ENCODE results near the gene MS4A3.
"Not testable (repeated sequence)": the region's sequence is repeated elsewhere in the genome, so short reads cannot be mapped to it uniquely, and the experiment has no call there.

Gene MS4A3

GRCh38 chr11:60097189-60097588, 40.7 kb downstream of the MS4A3 start:
- H3K4me1 ChIP-seq (ENCODE audit: control insufficient read depth, low read depth, low read length) = no peaks in the 10 kb centered on the region
- no peak overlapping the region for H3K4me3 ChIP-seq (ENCODE audit: low read length)
- no peaks in the 10 kb centered on the region for H3K9me3 ChIP-seq (ENCODE audit: control insufficient read depth, low read depth, low read length)
- H3K36me3 ChIP-seq (ENCODE audit: control insufficient read depth, low read depth, low read length) = no peaks in the 10 kb centered on the region
- H3K27ac ChIP-seq (ENCODE audit: low read length) = no peak overlapping the region
- no peaks in the 10 kb centered on the region for H3K27me3 ChIP-seq (ENCODE audit: control insufficient read depth, insufficient read depth, low read length)
- no peak overlapping the region for H3K9ac ChIP-seq (ENCODE audit: low read length)

- Histone ChIP-seq H3K9ac (ENCODE audit: low read length) (no peak overlapping the region), H3K9me3 (ENCODE audit: control insufficient read depth, low read depth, low read length) (no peaks in the 10 kb centered on the region), H3K4me1 (ENCODE audit: control insufficient read depth, low read depth, low read length) (no peaks in the 10 kb centered on the region), H3K27ac (ENCODE audit: low read length) (no peak overlapping the region), H3K36me3 (ENCODE audit: control insufficient read depth, low read depth, low read length) (no peaks in the 10 kb centered on the region), H3K4me3 (ENCODE audit: low read length) (no peak overlapping the region), H3K27me3 (ENCODE audit: control insufficient read depth, insufficient read depth, low read length) (no peaks in the 10 kb centered on the region)
Measured at GRCh38 chr11:60098508-60098907, 42.0 kb downstream of the MS4A3 start.

- no peaks in the 10 kb centered on the region for H3K4me1 ChIP-seq (ENCODE audit: control insufficient read depth, low read depth, low read length)
- H3K36me3 ChIP-seq (ENCODE audit: control insufficient read depth, low read depth, low read length) = no peaks in the 10 kb centered on the region
- no peaks in the 10 kb centered on the region for H3K27me3 ChIP-seq (ENCODE audit: control insufficient read depth, insufficient read depth, low read length)
- no peak overlapping the region for H3K27ac ChIP-seq (ENCODE audit: low read length)
- no peaks in the 10 kb centered on the region for H3K9me3 ChIP-seq (ENCODE audit: control insufficient read depth, low read depth, low read length)
- no peak overlapping the region for H3K4me3 ChIP-seq (ENCODE audit: low read length)
- no peak overlapping the region for H3K9ac ChIP-seq (ENCODE audit: low read length)
Measured at GRCh38 chr11:60100516-60100915, 44.1 kb downstream of the MS4A3 start.

- H3K9ac ChIP-seq (ENCODE audit: low read length); H3K9me3 ChIP-seq (ENCODE audit: control insufficient read depth, low read depth, low read length); H3K4me3 ChIP-seq (ENCODE audit: low read length); H3K4me1 ChIP-seq (ENCODE audit: control insufficient read depth, low read depth, low read length); H3K27me3 ChIP-seq (ENCODE audit: control insufficient read depth, insufficient read depth, low read length); H3K36me3 ChIP-seq (ENCODE audit: control insufficient read depth, low read depth, low read length); H3K27ac ChIP-seq (ENCODE audit: low read length): not testable (repeated sequence)
Measured at GRCh38 chr11:60101368-60101767, 44.9 kb downstream of the MS4A3 start.

- H3K4me3 ChIP-seq (ENCODE audit: low read length); H3K9ac ChIP-seq (ENCODE audit: low read length); H3K4me1 ChIP-seq (ENCODE audit: control insufficient read depth, low read depth, low read length); H3K36me3 ChIP-seq (ENCODE audit: control insufficient read depth, low read depth, low read length); H3K27ac ChIP-seq (ENCODE audit: low read length); H3K27me3 ChIP-seq (ENCODE audit: control insufficient read depth, insufficient read depth, low read length); H3K9me3 ChIP-seq (ENCODE audit: control insufficient read depth, low read depth, low read length): not testable (repeated sequence)
Measured at GRCh38 chr11:60104471-60105115, 48.1 kb downstream of the MS4A3 start.

GRCh38 chr11:60108631-60109030, 52.2 kb downstream of the MS4A3 start:
- not testable (repeated sequence) for H3K4me3 ChIP-seq (ENCODE audit: low read length); H3K9me3 ChIP-seq (ENCODE audit: control insufficient read depth, low read depth, low read length); H3K27me3 ChIP-seq (ENCODE audit: control insufficient read depth, insufficient read depth, low read length); H3K27ac ChIP-seq (ENCODE audit: low read length); H3K4me1 ChIP-seq (ENCODE audit: control insufficient read depth, low read depth, low read length); H3K9ac ChIP-seq (ENCODE audit: low read length); H3K36me3 ChIP-seq (ENCODE audit: control insufficient read depth, low read depth, low read length)

GRCh38 chr11:60111793-60112192, 55.3 kb downstream of the MS4A3 start:
- Histone ChIP-seq H3K36me3 (ENCODE audit: control insufficient read depth, low read depth, low read length) (no peaks in the 10 kb centered on the region), H3K4me3 (ENCODE audit: low read length) (no peak overlapping the region), H3K9me3 (ENCODE audit: control insufficient read depth, low read depth, low read length) (no peaks in the 10 kb centered on the region), H3K4me1 (ENCODE audit: control insufficient read depth, low read depth, low read length) (peaks cover 6% of the 10 kb centered on the region), H3K27me3 (ENCODE audit: control insufficient read depth, insufficient read depth, low read length) (no peaks in the 10 kb centered on the region), H3K27ac (ENCODE audit: low read length) (no peak overlapping the region), H3K9ac (ENCODE audit: low read length) (no peak overlapping the region)

GRCh38 chr11:60116996-60117790, 60.7 kb downstream of the MS4A3 start:
- H3K4me3 ChIP-seq (ENCODE audit: low read length) = no peak overlapping the region
- H3K9ac ChIP-seq (ENCODE audit: low read length) = no peak overlapping the region
- H3K27me3 ChIP-seq (ENCODE audit: control insufficient read depth, insufficient read depth, low read length) = no peaks in the 10 kb centered on the region
- no peak overlapping the region for H3K27ac ChIP-seq (ENCODE audit: low read length)
- peaks cover 20% of the 10 kb centered on the region for H3K4me1 ChIP-seq (ENCODE audit: control insufficient read depth, low read depth, low read length)
- H3K9me3 ChIP-seq (ENCODE audit: control insufficient read depth, low read depth, low read length) = no peaks in the 10 kb centered on the region
- no peaks in the 10 kb centered on the region for H3K36me3 ChIP-seq (ENCODE audit: control insufficient read depth, low read depth, low read length)

- H3K4me1 ChIP-seq (ENCODE audit: control insufficient read depth, low read depth, low read length) = peaks cover 20% of the 10 kb centered on the region
- H3K36me3 ChIP-seq (ENCODE audit: control insufficient read depth, low read depth, low read length) = no peaks in the 10 kb centered on the region
- no peaks in the 10 kb centered on the region for H3K27me3 ChIP-seq (ENCODE audit: control insufficient read depth, insufficient read depth, low read length)
- no peak overlapping the region for H3K9ac ChIP-seq (ENCODE audit: low read length)
- no peak overlapping the region for H3K4me3 ChIP-seq (ENCODE audit: low read length)
- no peak overlapping the region for H3K27ac ChIP-seq (ENCODE audit: low read length)
- H3K9me3 ChIP-seq (ENCODE audit: control insufficient read depth, low read depth, low read length) = no peaks in the 10 kb centered on the region
Measured at GRCh38 chr11:60118338-60118737, 61.9 kb downstream of the MS4A3 start.

GRCh38 chr11:60119710-60120109, 63.2 kb downstream of the MS4A3 start:
- H3K4me3 ChIP-seq (ENCODE audit: low read length) = no peak overlapping the region
- peaks cover 23% of the 10 kb centered on the region for H3K4me1 ChIP-seq (ENCODE audit: control insufficient read depth, low read depth, low read length)

More at GRCh38 chr11:60119710-60120109, 63.2 kb downstream of the MS4A3 start:
- Histone ChIP-seq H3K9me3 (ENCODE audit: control insufficient read depth, low read depth, low read length) (no peaks in the 10 kb centered on the region), H3K9ac (ENCODE audit: low read length) (no peak overlapping the region), H3K27ac (ENCODE audit: low read length) (no peak overlapping the region), H3K36me3 (ENCODE audit: control insufficient read depth, low read depth, low read length) (no peaks in the 10 kb centered on the region), H3K27me3 (ENCODE audit: control insufficient read depth, insufficient read depth, low read length) (no peaks in the 10 kb centered on the region)

Data from iPS-18a (cell line).